Limb (tissue), 2 donors: Measurements from ENCODE around the gene RBM17.
"Not testable (repeated sequence)": the region's sequence is repeated elsewhere in the genome, so short reads cannot be mapped to it uniquely, and the experiment has no call there.

ENCODE experiments used
- DNase-seq, 2 donors: peaks; one replicate each; pipeline ENCODE4 v3.0.0-alpha.2; 2016; ENCODE audit errors: extremely low spot score in 2 of 2

The RBM17 gene, protein sequence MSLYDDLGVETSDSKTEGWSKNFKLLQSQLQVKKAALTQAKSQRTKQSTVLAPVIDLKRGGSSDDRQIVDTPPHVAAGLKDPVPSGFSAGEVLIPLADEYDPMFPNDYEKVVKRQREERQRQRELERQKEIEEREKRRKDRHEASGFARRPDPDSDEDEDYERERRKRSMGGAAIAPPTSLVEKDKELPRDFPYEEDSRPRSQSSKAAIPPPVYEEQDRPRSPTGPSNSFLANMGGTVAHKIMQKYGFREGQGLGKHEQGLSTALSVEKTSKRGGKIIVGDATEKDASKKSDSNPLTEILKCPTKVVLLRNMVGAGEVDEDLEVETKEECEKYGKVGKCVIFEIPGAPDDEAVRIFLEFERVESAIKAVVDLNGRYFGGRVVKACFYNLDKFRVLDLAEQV

DNA sequence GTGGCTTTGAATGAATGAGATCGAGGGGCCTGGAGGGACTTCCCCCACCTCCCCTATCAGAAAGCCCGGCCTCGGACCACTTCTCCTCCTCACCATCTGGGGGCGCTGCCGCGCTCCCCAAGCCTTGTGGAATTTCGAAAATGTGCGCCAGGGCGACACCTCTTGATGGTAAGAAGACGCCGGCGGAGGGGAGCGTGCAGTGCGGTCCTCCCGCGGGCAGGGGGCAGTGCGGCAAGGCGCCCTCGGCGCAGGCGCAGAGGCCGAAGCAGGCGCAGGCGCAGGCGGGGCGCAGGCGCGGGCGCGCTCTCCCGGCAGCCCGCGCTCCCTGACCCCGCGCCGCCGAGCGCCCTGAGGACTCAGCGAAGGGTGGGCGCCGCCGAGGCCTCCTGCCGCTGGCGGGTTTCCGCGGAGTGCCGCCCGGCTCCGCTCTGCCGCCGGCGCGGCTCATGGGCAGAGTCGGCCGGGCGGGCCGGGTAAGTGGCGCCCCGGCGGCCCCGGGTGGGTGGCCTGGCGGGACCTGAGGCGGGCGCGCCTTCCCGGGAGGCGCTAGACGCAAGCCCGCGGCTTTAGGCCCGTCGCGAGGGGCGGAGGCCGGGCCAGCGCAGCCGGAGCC lies at the start of gene RBM17:
RBM17 (plus strand) TSS at position 314 of the 613 bp plus-strand sequence. CDS start 8,032 bp downstream, outside the sequence.
- peak; percentile 94 to 99 for DNase-seq

DNA sequence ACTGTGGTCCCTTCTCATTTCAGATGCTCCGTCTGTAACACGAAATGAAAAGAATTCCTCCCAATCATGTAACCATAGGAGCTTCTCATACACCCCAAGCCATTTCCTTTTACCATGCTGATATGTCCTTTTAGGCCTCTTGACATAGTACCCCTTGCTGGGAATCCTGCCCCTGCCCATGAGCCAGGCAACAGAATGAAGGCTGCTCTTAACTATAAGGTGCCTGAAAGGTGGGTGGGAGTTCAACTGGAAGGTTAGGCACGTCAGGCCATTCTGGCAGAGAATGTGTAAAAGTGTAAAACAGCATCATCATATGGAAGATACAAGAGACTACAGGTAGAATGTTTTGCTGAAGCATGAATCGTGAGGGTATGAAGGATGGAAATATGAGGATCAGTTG lies 49.1 kb upstream of the RBM17 start:
- DNase-seq: no peak

DNA sequence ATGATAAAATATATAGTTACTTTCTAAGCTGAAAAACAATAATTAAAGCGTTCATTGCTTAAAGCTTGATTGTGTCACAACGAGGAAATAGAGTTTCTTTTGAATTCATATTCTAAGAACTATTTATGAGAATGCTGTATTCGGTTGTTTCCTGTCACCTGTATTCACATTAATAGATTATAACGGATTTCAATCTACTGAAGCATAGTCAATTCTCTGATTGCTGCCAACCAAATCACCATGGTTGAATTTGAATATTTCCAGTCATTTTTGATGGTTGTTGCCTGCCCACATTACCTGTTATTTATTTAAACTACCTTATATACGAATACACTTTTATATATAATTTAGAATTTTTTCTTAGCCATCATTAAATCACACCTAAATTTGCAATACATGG lies 48.6 kb upstream of the RBM17 start:
- no peak for DNase-seq

DNA sequence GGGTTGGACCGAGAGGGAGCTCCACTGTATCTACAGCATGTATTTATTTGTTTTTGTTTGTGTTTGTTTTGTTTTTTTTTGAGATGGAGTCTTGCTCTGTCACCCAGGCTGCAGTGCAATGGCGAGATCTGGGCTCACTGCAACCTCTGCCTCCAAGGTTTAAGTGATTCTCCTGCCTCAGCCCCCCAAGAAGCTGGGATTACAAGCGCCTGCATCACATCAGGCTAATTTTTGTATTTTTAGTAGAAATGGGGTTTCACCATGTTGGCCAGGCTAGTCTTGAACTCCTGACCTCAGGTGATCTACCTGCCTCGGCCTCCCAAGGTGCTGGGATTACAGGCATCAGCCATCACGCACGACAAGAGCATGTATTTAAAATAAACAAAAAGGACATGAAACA lies 45.5 kb upstream of the RBM17 start:
- DNase-seq: not testable (repeated sequence)

DNA sequence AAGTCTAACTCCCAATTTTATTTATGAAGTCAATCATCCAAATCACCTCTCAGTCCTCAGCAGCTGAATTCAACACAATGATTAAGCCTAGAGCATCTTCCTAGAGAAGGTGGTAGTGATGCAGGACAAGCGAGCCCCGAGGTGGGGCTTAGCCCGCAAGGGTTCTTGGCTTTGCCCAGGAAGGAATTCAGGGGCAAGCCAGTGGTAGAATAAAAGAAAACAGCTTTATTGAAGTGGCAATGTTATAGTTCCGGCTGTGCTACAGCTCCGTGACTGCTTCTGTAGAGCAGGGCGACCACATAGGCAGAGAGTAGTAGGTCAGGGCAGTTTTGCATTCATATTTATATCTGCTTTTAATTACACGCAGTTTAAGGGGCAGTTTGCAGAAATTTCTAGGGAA lies 44.8 kb upstream of the RBM17 start:
- DNase-seq: no peak

DNA sequence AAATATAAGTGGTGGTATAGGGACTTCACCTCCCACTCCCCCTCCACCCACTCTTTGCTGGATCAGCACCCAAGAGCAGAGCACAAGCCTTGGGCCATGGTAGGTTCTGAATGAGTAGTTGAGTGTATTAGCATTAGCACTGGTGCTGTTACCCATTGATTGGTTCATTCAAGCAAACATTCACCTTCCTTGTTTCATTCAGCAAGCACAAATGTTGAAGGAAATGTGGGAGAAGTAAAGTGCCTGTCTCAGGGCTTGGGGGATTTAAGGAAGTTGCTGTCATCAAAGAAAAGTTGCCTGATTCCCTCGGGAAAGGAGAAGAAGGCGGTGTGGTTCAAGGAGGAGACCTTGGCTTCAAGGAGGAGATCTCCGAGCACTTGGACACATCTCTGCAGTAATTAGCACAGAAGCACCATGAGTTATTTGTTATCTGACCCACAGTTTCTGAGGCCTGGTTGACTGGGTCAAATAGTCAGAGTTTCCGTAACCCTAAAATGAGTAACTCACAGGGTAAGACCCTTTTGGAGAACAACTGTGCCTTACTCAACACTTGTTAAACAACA lies 44.0 kb upstream of the RBM17 start:
- DNase-seq: no peak

DNA sequence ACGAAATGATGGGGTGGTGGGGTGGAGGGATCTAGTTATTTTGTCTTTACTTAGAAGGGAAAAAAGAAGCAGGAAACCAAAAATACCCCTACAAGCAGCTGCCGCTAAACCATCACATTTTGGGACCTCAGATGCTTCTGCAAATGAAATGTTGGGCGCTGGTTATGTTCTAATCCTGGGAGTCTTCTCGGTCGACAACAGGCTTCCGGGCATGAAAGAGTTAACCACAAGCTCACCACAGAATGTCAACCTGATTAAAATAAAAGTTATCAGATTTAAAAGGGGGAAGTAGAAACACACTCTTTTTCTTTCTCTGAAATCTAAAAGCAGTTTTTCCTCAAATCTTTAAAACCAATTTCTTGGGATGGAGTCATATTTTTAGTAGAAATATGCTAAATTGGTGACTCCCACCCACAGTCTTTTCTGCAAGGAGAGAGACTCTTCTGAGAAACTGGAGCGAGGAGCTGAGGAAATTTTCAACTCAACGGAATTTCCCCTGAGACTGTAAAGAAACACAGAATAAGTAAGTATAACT lies 43.5 kb upstream of the RBM17 start:
- no peak for DNase-seq

DNA sequence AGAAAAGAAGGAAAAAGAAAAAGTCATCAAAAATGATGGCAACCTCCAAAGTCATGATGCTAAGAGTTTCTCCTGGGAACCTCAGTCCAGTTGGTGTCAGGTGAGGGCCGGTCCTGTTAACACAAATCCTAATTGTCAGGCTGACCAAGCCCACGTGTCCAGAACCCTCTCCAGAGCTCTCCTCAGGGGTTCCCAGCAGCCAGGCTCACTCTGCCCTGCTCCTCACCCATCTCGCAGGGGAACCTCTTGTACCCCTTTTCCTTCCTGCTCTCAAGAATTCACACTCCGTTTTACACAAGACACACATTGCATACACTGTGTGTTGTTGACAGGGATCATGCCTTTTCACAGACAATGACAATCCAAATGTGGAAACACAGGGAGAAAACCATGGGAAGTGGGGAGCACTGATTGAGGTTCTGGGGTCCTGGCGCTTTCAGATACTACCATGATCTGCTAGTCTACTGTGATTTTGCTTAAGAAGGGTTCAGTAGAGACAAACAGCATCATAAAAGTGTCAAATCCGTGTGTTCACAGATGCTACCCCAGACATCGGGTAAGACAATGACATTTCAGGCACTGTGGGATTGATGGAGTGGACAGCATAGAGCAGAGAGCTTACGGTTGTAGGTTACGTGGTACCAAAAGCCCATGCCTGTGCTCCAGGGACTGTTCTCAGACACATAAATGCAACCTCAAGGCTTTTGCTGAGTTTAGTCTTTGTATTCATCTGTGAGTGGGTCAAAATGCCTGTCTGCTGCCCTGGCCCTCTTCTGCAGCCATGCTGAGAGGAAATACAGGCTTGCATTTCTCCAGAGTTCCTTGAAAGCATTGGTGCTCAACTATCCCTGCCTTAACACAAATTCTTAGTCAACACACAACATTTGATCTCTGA lies 42.7 kb upstream of the RBM17 start:
- no peak for DNase-seq

DNA sequence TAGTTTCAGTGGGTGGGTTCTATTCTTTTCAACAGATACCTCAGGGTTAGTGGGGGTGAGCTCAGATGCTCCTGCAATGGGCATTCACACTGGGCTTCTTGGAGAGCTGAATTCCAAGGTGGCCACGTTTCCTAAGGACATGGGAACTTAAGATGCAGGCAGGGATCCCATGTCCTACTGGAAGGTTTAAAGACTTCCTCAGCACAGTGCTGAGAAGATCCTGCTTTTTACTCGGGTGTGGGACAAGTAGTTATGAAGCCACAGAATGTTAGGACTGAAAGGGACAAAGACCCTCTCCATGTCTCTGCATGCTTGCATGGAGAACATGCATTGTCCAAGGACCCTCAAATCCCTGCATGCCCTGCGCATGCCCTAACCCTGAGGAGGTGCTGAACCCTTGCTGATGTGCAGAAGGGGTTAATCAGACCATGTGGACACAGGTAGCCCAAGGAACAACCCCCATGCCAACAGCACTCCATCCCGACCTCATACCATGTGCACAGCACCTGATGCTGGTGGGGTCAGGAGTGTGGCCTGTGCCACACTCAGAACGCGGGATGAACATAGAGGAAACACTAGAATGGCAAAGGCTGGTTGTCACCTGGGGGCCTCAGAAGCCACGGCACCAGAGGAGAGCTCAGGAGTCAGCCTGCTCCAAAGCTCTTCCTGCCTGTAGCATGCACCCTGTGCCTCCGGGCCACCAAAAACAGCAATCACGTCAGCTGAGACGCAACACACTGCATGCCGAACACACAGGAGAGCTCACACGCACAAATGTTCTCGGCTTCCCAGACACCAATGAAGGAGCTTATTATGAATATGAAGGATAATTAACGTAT lies 41.8 kb upstream of the RBM17 start:
- no peak for DNase-seq

DNA sequence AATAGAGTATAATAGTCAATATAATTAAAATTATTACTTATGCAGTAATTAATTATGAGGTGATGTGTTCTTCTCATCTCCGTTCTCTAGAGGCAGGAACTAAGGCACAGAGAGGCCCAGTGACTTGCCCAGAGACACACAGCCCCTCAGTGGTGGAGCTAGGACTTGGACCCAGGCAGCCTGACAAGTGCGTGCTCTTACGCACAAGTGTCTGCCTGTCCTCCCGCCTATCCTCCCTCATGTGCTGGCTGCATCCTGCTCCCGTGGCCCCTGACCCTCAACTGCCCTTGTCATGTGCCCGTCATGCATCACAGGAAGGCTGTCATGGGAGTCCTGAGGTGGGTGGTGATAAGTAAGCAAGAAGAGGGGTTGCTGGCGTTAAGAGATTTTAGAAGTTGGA lies 41.0 kb upstream of the RBM17 start:
- no peak for DNase-seq

DNA sequence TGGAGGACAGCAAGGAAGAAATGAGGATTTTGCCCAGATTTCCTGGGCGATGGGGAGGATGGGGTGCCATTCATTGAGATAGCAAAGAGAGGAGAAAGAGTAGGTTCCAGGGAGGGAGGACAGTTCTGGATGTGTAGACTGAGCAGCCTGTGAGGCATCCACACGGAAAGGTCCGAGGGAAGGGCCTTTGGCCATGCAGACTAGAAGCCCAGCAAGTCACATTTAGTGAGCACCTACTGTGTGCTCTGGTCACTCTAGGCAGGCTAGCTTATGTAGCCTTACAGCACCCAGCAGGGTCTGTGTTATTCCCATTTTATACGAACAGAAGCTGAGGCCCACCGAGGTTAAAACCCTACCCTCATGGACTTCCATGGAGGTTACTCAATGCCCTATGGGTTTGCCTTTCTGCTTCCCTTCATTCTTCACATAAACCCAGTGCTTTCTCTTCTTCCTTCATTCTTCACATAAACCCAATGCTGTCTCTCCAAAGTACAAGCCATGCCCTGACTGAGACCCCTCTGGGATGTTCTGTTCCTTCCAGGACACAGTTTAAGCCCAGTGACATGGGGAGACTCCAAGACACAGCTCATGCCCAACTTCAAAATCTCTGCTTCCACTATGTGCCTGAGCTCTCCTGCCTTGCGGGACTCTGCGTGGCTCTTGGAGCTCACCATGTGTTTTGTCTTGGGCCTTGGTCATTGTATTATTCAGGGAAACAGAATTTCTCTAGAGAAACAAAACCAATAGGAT lies 40.4 kb upstream of the RBM17 start:
- DNase-seq: no peak

DNA sequence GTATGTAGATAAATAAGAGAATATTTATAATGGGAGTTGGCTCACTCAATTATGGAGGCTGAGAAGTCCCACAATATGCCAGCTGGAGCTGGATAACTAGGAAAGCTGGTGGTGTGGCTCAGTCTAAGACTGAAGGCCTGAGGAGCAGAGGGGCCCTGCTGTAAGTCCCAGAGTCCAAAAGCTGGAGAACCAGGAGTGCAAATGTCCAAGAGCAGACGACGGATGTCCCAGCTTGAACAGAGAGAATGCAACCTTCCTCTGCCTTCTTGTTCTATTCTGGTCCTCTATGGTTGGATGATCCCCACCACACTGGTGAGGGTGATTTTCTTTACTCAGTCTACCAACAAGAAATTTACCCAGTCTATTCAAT lies 39.8 kb upstream of the RBM17 start:
- no peak for DNase-seq

DNA sequence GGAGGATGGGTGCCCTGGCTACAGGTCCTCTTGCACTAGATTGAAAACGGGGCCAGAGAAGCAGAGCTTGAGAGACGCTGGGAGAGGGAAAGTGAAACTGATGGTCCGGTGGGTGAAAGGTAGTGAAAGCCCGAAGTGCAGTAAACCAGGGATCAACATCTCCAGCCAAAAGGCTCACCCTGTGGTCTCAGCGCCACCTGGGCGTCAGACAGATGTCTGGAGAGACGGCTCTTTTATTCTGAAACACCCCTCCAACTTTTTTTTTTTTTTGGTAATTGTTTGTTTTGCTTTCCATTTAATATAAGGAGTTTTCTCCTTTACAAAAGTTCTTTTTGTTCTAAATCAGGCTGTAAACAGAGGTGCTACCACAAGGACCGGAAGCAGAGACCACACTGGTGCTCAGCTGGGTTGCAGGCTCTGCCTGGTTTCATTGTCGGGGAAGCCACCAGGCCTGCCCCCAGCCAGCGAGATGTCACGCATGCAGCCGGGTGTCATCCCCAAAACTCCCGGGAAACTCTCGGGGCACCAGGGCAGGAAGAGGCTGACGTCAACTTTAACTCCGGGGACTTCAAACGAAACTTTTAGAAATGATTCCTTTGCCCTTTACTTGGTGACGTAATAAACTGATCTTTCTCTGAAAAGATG lies 37.9 kb upstream of the RBM17 start:
- DNase-seq: no peak

DNA sequence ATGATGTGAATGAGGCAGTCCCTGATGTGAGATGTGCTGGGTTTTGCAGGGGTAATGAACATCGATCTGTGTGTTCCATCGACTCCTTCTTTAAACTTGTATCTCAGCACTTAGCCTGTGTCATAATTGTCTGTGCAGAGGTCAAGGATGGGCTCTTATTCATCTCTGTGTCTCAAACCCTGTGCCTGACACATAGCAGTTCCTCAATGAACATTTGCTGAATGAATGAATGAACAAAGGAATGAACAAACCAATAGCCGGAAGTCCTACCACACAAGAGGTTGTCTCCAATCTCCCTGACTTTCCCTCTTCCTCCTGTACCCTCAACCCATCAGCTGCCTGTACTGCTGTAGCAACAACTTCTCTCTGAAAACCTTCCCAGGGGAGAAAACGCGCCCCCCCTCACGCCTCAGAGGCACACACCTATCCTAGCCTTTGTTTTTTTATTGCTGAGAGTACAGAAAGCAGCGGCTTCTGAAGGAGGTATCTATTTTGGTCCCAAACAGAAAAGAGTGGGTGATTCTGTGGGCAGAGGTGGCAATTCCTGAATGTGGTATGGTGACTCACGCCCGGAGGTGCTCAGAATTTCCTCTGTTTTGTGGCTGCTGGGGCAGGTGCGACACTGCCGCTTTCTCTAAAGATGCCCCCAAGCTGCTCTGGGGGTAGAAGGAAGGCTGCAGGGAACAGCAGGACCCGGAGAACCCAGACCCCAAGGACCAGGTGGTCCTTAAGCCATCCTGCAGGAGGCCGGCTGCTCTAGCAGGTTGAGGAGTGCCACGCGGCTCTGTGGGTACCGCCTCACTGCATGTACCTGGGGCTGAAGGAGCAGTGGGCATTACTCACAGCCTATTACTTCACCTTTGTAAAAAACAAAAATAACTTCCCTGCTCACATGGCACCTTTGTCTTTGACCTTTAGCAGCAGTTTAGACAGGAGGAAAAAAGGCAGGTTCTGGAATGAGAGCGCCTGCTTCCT lies 36.3 kb upstream of the RBM17 start:
- no peak for DNase-seq

DNA sequence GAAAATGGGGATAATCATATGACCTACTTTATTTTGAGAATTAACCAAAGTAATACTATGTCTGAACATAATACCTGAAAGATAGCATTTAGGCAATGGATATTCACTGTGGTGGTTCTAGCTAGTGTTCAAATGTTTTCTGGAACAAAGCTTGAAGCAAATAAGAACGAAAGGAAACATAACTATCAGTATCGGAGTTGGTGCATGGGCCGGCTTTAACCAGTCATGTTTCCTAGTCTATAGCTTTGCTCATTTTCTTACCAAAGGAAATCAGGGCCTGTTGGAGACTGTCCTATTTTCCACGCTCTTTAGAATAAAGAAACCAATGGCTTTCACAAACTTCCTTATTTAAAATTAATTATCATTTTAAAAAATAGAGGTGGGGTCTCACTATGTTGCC lies 35.5 kb upstream of the RBM17 start:
- DNase-seq: no peak

DNA sequence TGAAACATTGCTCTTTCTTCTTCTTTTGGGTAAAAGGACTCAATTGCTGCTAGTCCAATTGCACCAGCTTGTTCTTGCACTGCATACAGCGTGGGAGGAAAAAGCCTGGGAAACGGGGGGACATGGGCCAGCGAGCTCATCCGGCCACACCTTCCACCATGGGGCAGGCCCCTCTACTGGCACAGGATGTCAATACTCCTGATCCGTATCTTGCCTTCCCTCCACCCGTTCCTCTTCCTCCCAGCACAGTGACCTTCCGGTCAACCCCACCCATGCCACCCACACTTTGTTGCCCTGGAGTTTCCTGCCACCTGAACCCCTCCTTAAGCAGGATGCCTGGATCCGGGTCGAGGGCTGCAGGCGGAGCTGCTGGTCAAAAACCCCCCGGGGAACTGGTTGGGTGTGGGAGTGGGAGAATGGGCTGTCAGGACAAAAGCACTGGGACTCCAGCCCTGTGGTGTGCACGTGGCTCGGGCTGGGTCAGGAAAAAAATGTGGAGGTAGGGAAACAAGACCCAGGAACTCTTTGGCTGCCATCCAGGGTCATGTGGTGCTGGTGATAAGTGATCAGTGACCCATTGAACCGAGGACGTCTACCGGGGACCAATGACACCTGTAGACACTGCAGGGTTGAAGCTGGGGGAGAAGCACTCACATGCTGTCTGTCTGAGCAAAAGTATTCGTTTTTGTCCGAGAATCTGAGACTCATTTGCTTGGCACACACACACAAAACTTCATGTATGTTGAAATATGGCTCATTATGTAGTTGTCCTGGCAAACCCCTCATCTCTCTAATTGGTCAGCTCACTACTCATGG lies 34.8 kb upstream of the RBM17 start:
- no peak for DNase-seq

DNA sequence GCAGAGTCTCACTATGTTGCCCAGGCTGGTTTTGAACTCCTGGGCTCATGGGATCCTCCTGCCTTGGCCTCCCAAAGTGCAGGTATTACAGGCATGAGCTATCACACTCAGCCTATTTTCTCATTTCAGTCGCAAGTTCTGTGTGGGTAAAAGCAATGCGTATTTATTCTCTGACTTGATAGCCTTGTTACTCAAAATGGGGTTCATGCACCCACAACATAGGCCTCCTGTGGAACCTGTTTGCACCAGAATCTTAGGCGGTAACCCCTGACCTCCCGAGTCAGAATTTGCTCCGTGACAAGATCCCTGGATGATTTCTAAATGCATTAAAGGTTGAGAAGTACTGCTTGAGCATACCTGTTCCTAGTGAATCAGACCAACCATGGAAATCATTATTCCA lies 34.0 kb upstream of the RBM17 start:
- DNase-seq: no peak
